Duodenal mucosa (tissue), 2 donors: Measurements from ENCODE around the gene CTNNA1.
"Not testable (repeated sequence)": the region's sequence is repeated elsewhere in the genome, so short reads cannot be mapped to it uniquely, and the experiment has no call there.

Experiments used
- H3K27ac ChIP-seq: one replicate; pipeline ENCODE4 v1.7.0; 2013; ENCODE audit warnings: low read depth, low read length
- H3K27me3 ChIP-seq, 2 donors: one replicate each; pipeline ENCODE4 v1.7.0; 2013; ENCODE audit warnings: low read length in 2 of 2, control low read depth in 1 of 2; ENCODE audit not compliant: insufficient read depth in 2 of 2, control insufficient read depth in 1 of 2
- H3K36me3 ChIP-seq, 2 donors: one replicate each; pipeline ENCODE4 v1.7.0; 2013; ENCODE audit warnings: low read length in 2 of 2, control low read depth in 1 of 2; ENCODE audit not compliant: insufficient read depth in 2 of 2, control insufficient read depth in 1 of 2
- H3K4me1 ChIP-seq, 2 donors: one replicate each; pipeline ENCODE4 v1.7.0; 2013; ENCODE audit warnings: low read length in 2 of 2, control low read depth in 1 of 2; ENCODE audit not compliant: insufficient read depth in 2 of 2, control insufficient read depth in 1 of 2
- H3K4me3 ChIP-seq, 2 donors: one replicate each; pipeline ENCODE4 v1.7.0; 2013; ENCODE audit warnings: low read length in 2 of 2, low read depth in 1 of 2
- H3K9ac ChIP-seq, 2 donors: one replicate each; pipeline ENCODE4 v1.7.0; 2013; ENCODE audit warnings: low read length in 2 of 2, low read depth in 1 of 2
- H3K9me3 ChIP-seq, 2 donors: one replicate each; pipeline ENCODE4 v1.7.0; 2013; ENCODE audit warnings: low read length in 2 of 2, control low read depth in 1 of 2; ENCODE audit not compliant: control insufficient read depth in 1 of 2

CTNNA1 gene

GRCh38 chr5:138757061-138757776 is 4.0 kb downstream of the CTNNA1 start:
- peaks cover 29 to 34% of the 10 kb centered on the region in 2 donors for H3K4me1 ChIP-seq
- no peaks in the 10 kb centered on the region for H3K9me3 ChIP-seq
- H3K9ac ChIP-seq, result no peak overlapping the region
- no peak overlapping the region for H3K4me3 ChIP-seq
- H3K27me3 ChIP-seq, result no peaks in the 10 kb centered on the region
- no peak overlapping the region for H3K27ac ChIP-seq
- peaks cover 4 to 22% of the 10 kb centered on the region in 2 donors for H3K36me3 ChIP-seq

GRCh38 chr5:138760448-138761110 is 7.4 kb downstream of the CTNNA1 start:
- Histone ChIP-seq H3K9ac (no peak overlapping the region), H3K4me3 (no peak overlapping the region), H3K4me1 (peaks cover 16 to 30% of the 10 kb centered on the region in 2 donors), H3K9me3 (no peaks in the 10 kb centered on the region), H3K27ac (no peak overlapping the region), H3K36me3 (peaks cover 4 to 23% of the 10 kb centered on the region in 2 donors), H3K27me3 (no peaks in the 10 kb centered on the region)

GRCh38 chr5:138761115-138761514 is 7.9 kb downstream of the CTNNA1 start:
- not testable (repeated sequence) for H3K27ac ChIP-seq, H3K27me3 ChIP-seq, H3K9me3 ChIP-seq, H3K9ac ChIP-seq, H3K4me3 ChIP-seq
- Histone ChIP-seq H3K36me3 (peaks cover 4 to 23% of the 10 kb centered on the region in 2 donors), H3K4me1 (peaks cover 15 to 30% of the 10 kb centered on the region in 2 donors)

- not testable (repeated sequence) for H3K9me3 ChIP-seq, H3K4me3 ChIP-seq, H3K27me3 ChIP-seq, H3K27ac ChIP-seq, H3K9ac ChIP-seq
- Histone ChIP-seq H3K36me3 (peaks cover 7 to 23% of the 10 kb centered on the region in 2 donors), H3K4me1 (peaks cover 13 to 30% of the 10 kb centered on the region in 2 donors)
Observed at GRCh38 chr5:138761670-138762069, 8.4 kb downstream of the CTNNA1 start.

GRCh38 chr5:138762110-138762509 is 8.9 kb downstream of the CTNNA1 start:
- Histone ChIP-seq H3K9ac (no peak overlapping the region), H3K27me3 (no peaks in the 10 kb centered on the region), H3K9me3 (no peaks in the 10 kb centered on the region), H3K27ac (no peak overlapping the region), H3K4me1 (peaks cover 9 to 29% of the 10 kb centered on the region in 2 donors), H3K36me3 (peaks cover 7 to 23% of the 10 kb centered on the region in 2 donors), H3K4me3 (no peak overlapping the region)

GRCh38 chr5:138763037-138763778 is 10.0 kb downstream of the CTNNA1 start:
- Histone ChIP-seq H3K9ac (no peak overlapping the region), H3K27me3 (no peaks in the 10 kb centered on the region), H3K36me3 (peaks cover 7 to 22% of the 10 kb centered on the region in 2 donors), H3K9me3 (no peaks in the 10 kb centered on the region), H3K4me3 (no peak overlapping the region), H3K4me1 (peaks cover 6 to 23% of the 10 kb centered on the region in 2 donors), H3K27ac (no peak overlapping the region)

- H3K9ac ChIP-seq, result no peak overlapping the region
- no peaks in the 10 kb centered on the region for H3K27me3 ChIP-seq
- no peak overlapping the region for H3K4me3 ChIP-seq
- H3K4me1 ChIP-seq, result peaks cover 0 to 3% of the 10 kb centered on the region in 2 donors
- H3K27ac ChIP-seq, result no peak overlapping the region
- peaks cover 3% of the 10 kb centered on the region in 2 donors for H3K36me3 ChIP-seq
- H3K9me3 ChIP-seq, result no peaks in the 10 kb centered on the region
Observed at GRCh38 chr5:138770291-138770690, 17.1 kb downstream of the CTNNA1 start.

- no peaks in the 10 kb centered on the region for H3K9me3 ChIP-seq
- H3K4me1 ChIP-seq, result peaks cover 0 to 3% of the 10 kb centered on the region in 2 donors
- no peak overlapping the region for H3K27ac ChIP-seq
- peaks cover 3% of the 10 kb centered on the region in 2 donors for H3K36me3 ChIP-seq
- no peaks in the 10 kb centered on the region for H3K27me3 ChIP-seq
- no peak overlapping the region for H3K4me3 ChIP-seq
- no peak overlapping the region for H3K9ac ChIP-seq
Observed at GRCh38 chr5:138770977-138771376, 17.8 kb downstream of the CTNNA1 start.

- Histone ChIP-seq H3K4me1 (peaks cover 0 to 3% of the 10 kb centered on the region in 2 donors), H3K36me3 (peaks cover 1 to 5% of the 10 kb centered on the region in 2 donors), H3K9ac (no peak overlapping the region), H3K27ac (no peak overlapping the region), H3K4me3 (no peak overlapping the region), H3K9me3 (no peaks in the 10 kb centered on the region), H3K27me3 (no peaks in the 10 kb centered on the region)
Observed at GRCh38 chr5:138772986-138773594, 19.9 kb downstream of the CTNNA1 start.

GRCh38 chr5:138773624-138774023 is 20.4 kb downstream of the CTNNA1 start:
- H3K27ac ChIP-seq, H3K27me3 ChIP-seq, H3K9ac ChIP-seq, H3K36me3 ChIP-seq, H3K4me1 ChIP-seq, H3K9me3 ChIP-seq, H3K4me3 ChIP-seq: not testable (repeated sequence)
